ENCODE measurements around the gene CAV2.

DNA sequence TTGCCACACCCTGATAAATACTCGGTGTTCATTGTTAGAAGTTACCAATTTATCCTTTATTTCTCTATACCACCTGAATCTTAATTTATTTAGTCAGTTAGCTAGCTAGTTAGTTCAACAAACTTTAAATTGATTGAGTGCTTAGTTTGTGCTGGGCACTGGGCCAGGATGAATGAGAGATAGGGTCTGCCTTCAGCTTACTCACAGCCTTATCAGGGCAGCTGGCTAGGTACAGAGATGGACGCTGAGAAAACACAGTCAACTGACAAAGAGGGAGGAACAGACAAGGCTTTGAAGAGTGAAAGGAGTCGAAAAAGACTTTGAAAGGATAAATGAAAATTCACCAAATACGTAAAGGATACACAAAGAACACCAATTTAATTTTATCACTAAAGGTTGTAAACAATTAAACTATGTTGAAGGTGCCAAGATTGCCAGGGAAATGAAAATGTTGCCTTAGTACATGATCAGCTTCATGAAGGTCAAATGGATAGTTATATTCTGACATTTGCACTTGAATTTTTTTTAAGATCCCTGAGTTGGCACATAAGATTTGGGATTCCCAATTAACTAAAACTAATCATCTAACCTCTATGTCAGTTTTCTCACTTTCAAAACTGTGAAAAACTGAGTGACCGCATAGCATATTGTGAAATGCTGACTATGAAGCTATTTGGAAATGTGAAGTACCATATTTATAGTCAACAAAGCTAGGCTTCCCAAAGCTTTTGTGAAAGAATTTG, 2.1 kb downstream of the CAV2 start:
- TF ChIP-seq, protein P1, sequence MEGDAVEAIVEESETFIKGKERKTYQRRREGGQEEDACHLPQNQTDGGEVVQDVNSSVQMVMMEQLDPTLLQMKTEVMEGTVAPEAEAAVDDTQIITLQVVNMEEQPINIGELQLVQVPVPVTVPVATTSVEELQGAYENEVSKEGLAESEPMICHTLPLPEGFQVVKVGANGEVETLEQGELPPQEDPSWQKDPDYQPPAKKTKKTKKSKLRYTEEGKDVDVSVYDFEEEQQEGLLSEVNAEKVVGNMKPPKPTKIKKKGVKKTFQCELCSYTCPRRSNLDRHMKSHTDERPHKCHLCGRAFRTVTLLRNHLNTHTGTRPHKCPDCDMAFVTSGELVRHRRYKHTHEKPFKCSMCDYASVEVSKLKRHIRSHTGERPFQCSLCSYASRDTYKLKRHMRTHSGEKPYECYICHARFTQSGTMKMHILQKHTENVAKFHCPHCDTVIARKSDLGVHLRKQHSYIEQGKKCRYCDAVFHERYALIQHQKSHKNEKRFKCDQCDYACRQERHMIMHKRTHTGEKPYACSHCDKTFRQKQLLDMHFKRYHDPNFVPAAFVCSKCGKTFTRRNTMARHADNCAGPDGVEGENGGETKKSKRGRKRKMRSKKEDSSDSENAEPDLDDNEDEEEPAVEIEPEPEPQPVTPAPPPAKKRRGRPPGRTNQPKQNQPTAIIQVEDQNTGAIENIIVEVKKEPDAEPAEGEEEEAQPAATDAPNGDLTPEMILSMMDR (IDR thresholded peaks at IDR 0.05 in 8 of 11, conservative IDR thresholded peaks at IDR 0.05 in 3 of 11) = no peak
- no peak for TF ChIP-seq POLR2A (IDR thresholded peaks at IDR 0.05)

Data from spleen (tissue), 7 donors.